Measurements from ENCODE around the gene MAJIN. TPM values are rescaled to one million over a fixed set of nuclear protein-coding genes. Genes with fewer than 3 reads are reported as not detected.

The MAJIN gene
- total and polyA plus RNA-seq, 2 experiments from 2014 or later = not detected

DNA sequence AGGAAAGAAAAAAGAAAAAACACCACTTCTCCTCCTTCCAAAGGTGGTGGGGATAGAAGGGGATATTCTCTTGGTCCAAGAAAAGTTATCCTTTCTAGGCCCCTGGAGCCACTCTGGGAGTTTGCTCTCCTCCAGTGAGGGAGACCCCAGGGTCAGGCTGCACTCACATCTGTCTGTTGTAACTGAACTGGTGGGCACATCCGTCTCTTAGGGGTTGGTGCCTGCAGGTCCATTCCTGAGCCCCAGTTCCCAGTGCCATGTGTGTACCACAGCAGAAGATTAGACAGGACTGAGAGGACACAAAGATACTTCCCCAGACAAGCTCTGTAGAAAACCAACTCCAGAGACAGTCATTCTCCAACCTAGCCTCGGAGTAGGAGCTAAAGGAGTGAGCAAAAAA is 51.8 kb downstream of the MAJIN start:
- Mint-ChIP-seq H3K9me3 (no peaks in the 10 kb centered on the region; the same call in 2 of the 3 replicates), H3K36me3 (ENCODE audit: low read depth) (no peaks in the 10 kb centered on the region), H3K27me3 (ENCODE audit: insufficient read depth, low read depth, poor library complexity) (peaks cover 14% of the 10 kb centered on the region), H3K4me1 (peaks cover 21% of the 10 kb centered on the region), H3K4me3 (no peak overlapping the region), H3K27ac (no peak overlapping the region)
- no peaks in the 10 kb centered on the region for H3K9me2 ChIP-seq (ENCODE audit: insufficient read depth)
- H3K4me3 ChIP-seq = no peak overlapping the region
- no peaks in the 10 kb centered on the region; the same call in 1 of the 2 replicates for H3K79me2 ChIP-seq (replicated peaks; ENCODE audit: insufficient read depth)
- no peaks in the 10 kb centered on the region for H3K36me3 ChIP-seq (ENCODE audit: insufficient read depth)
- H3K4me1 ChIP-seq (ENCODE audit: insufficient read depth) = peaks cover 12% of the 10 kb centered on the region
- no peak overlapping the region for H2AFZ ChIP-seq
- H3K4me2 ChIP-seq = no peak overlapping the region
- no peak overlapping the region for H3K27ac ChIP-seq (ENCODE audit: low read depth)
- ATAC-seq (no peak), DNase-seq (ENCODE audit: low spot score) (no peak)
- H4K20me1 ChIP-seq (replicated peaks; ENCODE audit: insufficient read depth) = no peaks in the 10 kb centered on the region
- TF ChIP-seq NANOG (IDR thresholded peaks at IDR 0.05; ENCODE audit: borderline replicate concordance) (no peak), EZH2phosphoT487 (IDR thresholded peaks at IDR 0.05; ENCODE audit: unreplicated experiment) (no peak), JUNB (IDR thresholded peaks at IDR 0.05; ENCODE audit: unreplicated experiment) (no peak), ZNF114 (CRISPR knock-in tag; IDR thresholded peaks at IDR 0.05) (no peak)
- TF ChIP-seq, protein P1, sequence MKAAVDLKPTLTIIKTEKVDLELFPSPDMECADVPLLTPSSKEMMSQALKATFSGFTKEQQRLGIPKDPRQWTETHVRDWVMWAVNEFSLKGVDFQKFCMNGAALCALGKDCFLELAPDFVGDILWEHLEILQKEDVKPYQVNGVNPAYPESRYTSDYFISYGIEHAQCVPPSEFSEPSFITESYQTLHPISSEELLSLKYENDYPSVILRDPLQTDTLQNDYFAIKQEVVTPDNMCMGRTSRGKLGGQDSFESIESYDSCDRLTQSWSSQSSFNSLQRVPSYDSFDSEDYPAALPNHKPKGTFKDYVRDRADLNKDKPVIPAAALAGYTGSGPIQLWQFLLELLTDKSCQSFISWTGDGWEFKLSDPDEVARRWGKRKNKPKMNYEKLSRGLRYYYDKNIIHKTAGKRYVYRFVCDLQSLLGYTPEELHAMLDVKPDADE (IDR thresholded peaks at IDR 0.05) = no peak
- TF ChIP-seq, protein P2, sequence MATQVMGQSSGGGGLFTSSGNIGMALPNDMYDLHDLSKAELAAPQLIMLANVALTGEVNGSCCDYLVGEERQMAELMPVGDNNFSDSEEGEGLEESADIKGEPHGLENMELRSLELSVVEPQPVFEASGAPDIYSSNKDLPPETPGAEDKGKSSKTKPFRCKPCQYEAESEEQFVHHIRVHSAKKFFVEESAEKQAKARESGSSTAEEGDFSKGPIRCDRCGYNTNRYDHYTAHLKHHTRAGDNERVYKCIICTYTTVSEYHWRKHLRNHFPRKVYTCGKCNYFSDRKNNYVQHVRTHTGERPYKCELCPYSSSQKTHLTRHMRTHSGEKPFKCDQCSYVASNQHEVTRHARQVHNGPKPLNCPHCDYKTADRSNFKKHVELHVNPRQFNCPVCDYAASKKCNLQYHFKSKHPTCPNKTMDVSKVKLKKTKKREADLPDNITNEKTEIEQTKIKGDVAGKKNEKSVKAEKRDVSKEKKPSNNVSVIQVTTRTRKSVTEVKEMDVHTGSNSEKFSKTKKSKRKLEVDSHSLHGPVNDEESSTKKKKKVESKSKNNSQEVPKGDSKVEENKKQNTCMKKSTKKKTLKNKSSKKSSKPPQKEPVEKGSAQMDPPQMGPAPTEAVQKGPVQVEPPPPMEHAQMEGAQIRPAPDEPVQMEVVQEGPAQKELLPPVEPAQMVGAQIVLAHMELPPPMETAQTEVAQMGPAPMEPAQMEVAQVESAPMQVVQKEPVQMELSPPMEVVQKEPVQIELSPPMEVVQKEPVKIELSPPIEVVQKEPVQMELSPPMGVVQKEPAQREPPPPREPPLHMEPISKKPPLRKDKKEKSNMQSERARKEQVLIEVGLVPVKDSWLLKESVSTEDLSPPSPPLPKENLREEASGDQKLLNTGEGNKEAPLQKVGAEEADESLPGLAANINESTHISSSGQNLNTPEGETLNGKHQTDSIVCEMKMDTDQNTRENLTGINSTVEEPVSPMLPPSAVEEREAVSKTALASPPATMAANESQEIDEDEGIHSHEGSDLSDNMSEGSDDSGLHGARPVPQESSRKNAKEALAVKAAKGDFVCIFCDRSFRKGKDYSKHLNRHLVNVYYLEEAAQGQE (IDR thresholded peaks at IDR 0.05; ENCODE audit: unreplicated experiment) = no peak
- no peaks in the 10 kb centered on the region for H3F3A ChIP-seq (replicated peaks; ENCODE audit: low read depth)
- H3K27me3 ChIP-seq (ENCODE audit: insufficient read depth) = no peaks in the 10 kb centered on the region

DNA sequence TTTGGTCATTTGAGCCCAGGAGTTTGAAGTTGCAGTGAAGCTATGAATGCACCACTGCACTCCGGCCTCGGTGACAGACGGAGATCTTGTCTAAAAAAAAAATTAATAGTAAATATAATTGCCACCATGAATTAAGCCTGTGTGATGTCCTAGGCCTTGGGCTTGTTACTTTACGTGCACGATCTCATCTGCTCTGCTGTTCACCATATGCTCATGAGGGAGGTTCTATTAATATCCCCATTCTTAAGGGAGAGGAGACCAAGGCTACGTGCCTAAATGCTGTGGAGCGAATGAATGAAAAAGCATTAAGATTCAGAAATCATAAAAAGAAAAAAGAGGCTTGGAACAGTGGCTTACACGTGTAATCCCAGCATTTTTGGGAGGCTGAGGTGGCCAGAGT is 52.3 kb downstream of the MAJIN start:
- Histone ChIP-seq H3K4me1 (ENCODE audit: insufficient read depth) (peaks cover 12% of the 10 kb centered on the region), H2AFZ (no peak overlapping the region), H3F3A (replicated peaks; ENCODE audit: low read depth) (no peaks in the 10 kb centered on the region), H3K4me3 (no peak overlapping the region), H3K27ac (ENCODE audit: low read depth) (no peak overlapping the region), H3K27me3 (ENCODE audit: insufficient read depth) (no peaks in the 10 kb centered on the region), H4K20me1 (replicated peaks; ENCODE audit: insufficient read depth) (no peaks in the 10 kb centered on the region), H3K9me2 (ENCODE audit: insufficient read depth) (no peaks in the 10 kb centered on the region), H3K36me3 (ENCODE audit: insufficient read depth) (no peaks in the 10 kb centered on the region), H3K79me2 (replicated peaks; ENCODE audit: insufficient read depth) (no peaks in the 10 kb centered on the region; the same call in 1 of the 2 replicates), H3K4me2 (no peak overlapping the region)
- Mint-ChIP-seq H3K4me3 (no peak overlapping the region), H3K36me3 (ENCODE audit: low read depth) (no peaks in the 10 kb centered on the region), H3K27me3 (ENCODE audit: insufficient read depth, low read depth, poor library complexity) (peaks cover 14% of the 10 kb centered on the region), H3K9me3 (no peaks in the 10 kb centered on the region), H3K4me1 (peaks cover 19% of the 10 kb centered on the region), H3K27ac (no peak overlapping the region)
- ATAC-seq (no peak), DNase-seq (ENCODE audit: low spot score) (no peak)
- TF ChIP-seq EZH2phosphoT487 (IDR thresholded peaks at IDR 0.05; ENCODE audit: unreplicated experiment) (no peak), NANOG (IDR thresholded peaks at IDR 0.05; ENCODE audit: borderline replicate concordance) (no peak), STAT1 (IDR thresholded peaks at IDR 0.05; ENCODE audit: unreplicated experiment) (no peak), POLR2AphosphoS5 (IDR thresholded peaks at IDR 0.05; ENCODE audit: low read depth) (no peak), ZNF331 (CRISPR knock-in tag; IDR thresholded peaks at IDR 0.05; ENCODE audit: low read depth) (no peak), EZH2 (IDR thresholded peaks at IDR 0.05; ENCODE audit: low read depth, unreplicated experiment) (no peak), CREB1 (CRISPR knock-in tag; IDR thresholded peaks at IDR 0.05; ENCODE audit: low read depth) (no peak), JUNB (IDR thresholded peaks at IDR 0.05; ENCODE audit: unreplicated experiment) (no peak)
- TF ChIP-seq, protein P1 (IDR thresholded peaks at IDR 0.05) = no peak
- TF ChIP-seq, protein P2 (IDR thresholded peaks at IDR 0.05; ENCODE audit: unreplicated experiment) = no peak
- TF ChIP-seq, protein P3, sequence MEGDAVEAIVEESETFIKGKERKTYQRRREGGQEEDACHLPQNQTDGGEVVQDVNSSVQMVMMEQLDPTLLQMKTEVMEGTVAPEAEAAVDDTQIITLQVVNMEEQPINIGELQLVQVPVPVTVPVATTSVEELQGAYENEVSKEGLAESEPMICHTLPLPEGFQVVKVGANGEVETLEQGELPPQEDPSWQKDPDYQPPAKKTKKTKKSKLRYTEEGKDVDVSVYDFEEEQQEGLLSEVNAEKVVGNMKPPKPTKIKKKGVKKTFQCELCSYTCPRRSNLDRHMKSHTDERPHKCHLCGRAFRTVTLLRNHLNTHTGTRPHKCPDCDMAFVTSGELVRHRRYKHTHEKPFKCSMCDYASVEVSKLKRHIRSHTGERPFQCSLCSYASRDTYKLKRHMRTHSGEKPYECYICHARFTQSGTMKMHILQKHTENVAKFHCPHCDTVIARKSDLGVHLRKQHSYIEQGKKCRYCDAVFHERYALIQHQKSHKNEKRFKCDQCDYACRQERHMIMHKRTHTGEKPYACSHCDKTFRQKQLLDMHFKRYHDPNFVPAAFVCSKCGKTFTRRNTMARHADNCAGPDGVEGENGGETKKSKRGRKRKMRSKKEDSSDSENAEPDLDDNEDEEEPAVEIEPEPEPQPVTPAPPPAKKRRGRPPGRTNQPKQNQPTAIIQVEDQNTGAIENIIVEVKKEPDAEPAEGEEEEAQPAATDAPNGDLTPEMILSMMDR (conservative IDR thresholded peaks at IDR 0.05; ENCODE audit: low read depth in 2 of 2) = no peak
